HepG2 (cell line): Measurements from ENCODE around the gene AP2A2. TPM values are rescaled to one million over a fixed set of nuclear protein-coding genes. Genes with fewer than 3 reads are reported as not detected.

ENCODE experiments used
- ATAC-seq: fragments of 200-7000 bp; cut with Tn5 transposase; 3 replicates; pipeline ENCODE4 v1.9.1; 2020; ENCODE audit warnings: mild to moderate bottlenecking, moderate library complexity
- BruUV-seq: library from RNA; stranded (reverse); fragments of 400-500 nt; replicated peaks from 2 replicates; lab custom pipeline; 2021; lab: Mats Ljungman, UMichigan
- CTCF ChIA-PET: fragments of 300-600 bp; formaldehyde crosslinking; extraction: SDS; loops from one replicate; lab custom pipeline; 2021; ENCODE audit warnings: low total read pairs, inconsistent platforms, low intra/inter-chr PET ratio; lab: Yijun Ruan, JAX
- POLR2A ChIA-PET: fragments of 350-600 bp; sonication (Branson Sonifier 250); formaldehyde crosslinking; loops from one replicate; lab custom pipeline; 2020; ENCODE audit warnings: antibody characterized with exemption, inconsistent platforms; lab: Yijun Ruan, JAX
- DNase-seq: peaks from one replicate; pipeline ENCODE4 v3.0.0-alpha.2; 2015; ENCODE audit warnings: low spot score
- FAIRE-seq: peaks from 3 replicates; lab custom pipeline; 2011; peaks lifted over from hg19 to GRCh38; lab: Jason Lieb, UNC
- H2AFZ ChIP-seq: one replicate; pipeline ENCODE4 v1.6.1; 2011; ENCODE audit warnings: low read length, inconsistent platforms
- H3K27ac ChIP-seq: fragments of 300-600 bp; 3 replicates; pipeline ENCODE4 v1.8.0; 2011; ENCODE audit warnings: mixed run types, mild to moderate bottlenecking, mixed read lengths, low read length, inconsistent platforms; ENCODE audit not compliant: insufficient read depth; ENCODE audit errors: extremely low read length
- H3K27me3 ChIP-seq, 2 experiments: fragments of 200-600 bp in 1 of 2; 2 replicates in 1 of 2; 3 replicates in 1 of 2; pipeline versions ENCODE4 v1.6.0 to v1.8.0; 2011; ENCODE audit warnings: low read length in 2 of 2, mild to moderate bottlenecking in 2 of 2, moderate library complexity in 2 of 2, inconsistent platforms in 1 of 2; ENCODE audit not compliant: insufficient read depth in 2 of 2, control insufficient read depth in 1 of 2
- H3K36me3 ChIP-seq, 2 experiments: fragments of 200-600 bp in 1 of 2; replicated peaks in 1 of 2; 2 replicates in 1 of 2; 3 replicates in 1 of 2; pipeline versions ENCODE4 v1.5.1 to v1.8.0; 2011; ENCODE audit warnings: low read length in 2 of 2, inconsistent platforms in 1 of 2; ENCODE audit not compliant: insufficient read depth in 2 of 2, control insufficient read depth in 1 of 2
- H3K4me1 ChIP-seq: 2 replicates; pipeline ENCODE4 v1.5.1; 2012; ENCODE audit warnings: low read length, inconsistent platforms; ENCODE audit not compliant: insufficient read depth
- H3K4me2 ChIP-seq: 2 replicates; pipeline ENCODE4 v1.6.0; 2011; ENCODE audit warnings: low read depth, low read length, inconsistent platforms
- H3K4me3 ChIP-seq, 3 experiments: fragments of 200-600 bp in 1 of 3; sonication (generic), shearing (Covaris generic) in 1 of 3; replicated peaks in 1 of 3; 2 replicates each; pipeline ENCODE4 v1.5.1; 2011 to 2016; ENCODE audit warnings: low read length in 3 of 3, inconsistent platforms in 2 of 3, low read depth in 2 of 3, mild to moderate bottlenecking in 2 of 3, control low read depth in 1 of 3, mixed read lengths in 1 of 3; ENCODE audit not compliant: insufficient read depth in 1 of 3
- H3K79me2 ChIP-seq: one replicate; pipeline ENCODE4 v1.6.1; 2011; ENCODE audit warnings: low read length, inconsistent platforms; ENCODE audit not compliant: insufficient read depth
- H3K9ac ChIP-seq: 2 replicates; pipeline ENCODE4 v1.6.0; 2011; ENCODE audit warnings: mild to moderate bottlenecking, low read depth, low read length, inconsistent platforms; ENCODE audit not compliant: insufficient read depth
- H3K9me3 ChIP-seq: 2 replicates; pipeline ENCODE4 v1.5.1; 2012; ENCODE audit warnings: mild to moderate bottlenecking, low read length
- H4K20me1 ChIP-seq: 2 replicates; pipeline ENCODE4 v1.6.0; 2011; ENCODE audit warnings: inconsistent platforms, mild to moderate bottlenecking, low read length, moderate library complexity; ENCODE audit not compliant: insufficient read depth
- FOXC1 ChIP-seq: sonication (generic); formaldehyde crosslinking; IDR thresholded peaks from 2 replicates; pipeline ENCODE4 v1.8.0; 2022; ENCODE audit warnings: mild to moderate bottlenecking, missing genetic modification reagents, borderline replicate concordance
- HDAC6 ChIP-seq: fragments of 200-600 bp; sonication (generic); IDR thresholded peaks from 2 replicates; pipeline ENCODE4 v1.7.0; 2017; ENCODE audit warnings: mild to moderate bottlenecking, antibody characterized with exemption, low read length, low read depth
- KDM5B ChIP-seq: sonication (generic); formaldehyde crosslinking; IDR thresholded peaks from 2 replicates; pipeline ENCODE4 v1.4.0; 2020; ENCODE audit warnings: missing genetic modification reagents, mild to moderate bottlenecking, borderline replicate concordance
- MAFF ChIP-seq: IDR thresholded peaks from 2 replicates; pipeline ENCODE4 v1.6.1; 2011; ENCODE audit warnings: low read depth, low read length, improper control_type of control experiment
- MAFK ChIP-seq, 2 experiments: IDR thresholded peaks in 1 of 2; conservative IDR thresholded peaks in 1 of 2; 2 replicates each; pipeline ENCODE4 v1.6.1; 2011; ENCODE audit warnings: improper control_type of control experiment in 2 of 2, low read length in 2 of 2
- TOE1 ChIP-seq: sonication (generic); formaldehyde crosslinking; IDR thresholded peaks from 2 replicates; pipeline ENCODE4 v1.4.0; 2020; ENCODE audit warnings: mild to moderate bottlenecking, missing genetic modification reagents
- ZBTB7B ChIP-seq: sonication (generic); formaldehyde crosslinking; IDR thresholded peaks from 2 replicates; pipeline ENCODE4 v1.4.0; 2020; ENCODE audit warnings: missing genetic modification reagents
- ZFP41 ChIP-seq: sonication (generic); formaldehyde crosslinking; IDR thresholded peaks from 2 replicates; pipeline ENCODE4 v1.4.0; 2020; ENCODE audit warnings: mild to moderate bottlenecking, missing genetic modification reagents, borderline replicate concordance
- ZNF780A ChIP-seq: sonication (generic); formaldehyde crosslinking; IDR thresholded peaks from 2 replicates; pipeline ENCODE4 v1.8.0; 2022; ENCODE audit warnings: mild to moderate bottlenecking, missing genetic modification reagents, moderate library complexity
- ZNF850 ChIP-seq: sonication (generic); formaldehyde crosslinking; conservative IDR thresholded peaks from 2 replicates; pipeline ENCODE4 v1.9.0; 2021; ENCODE audit warnings: mild to moderate bottlenecking, missing genetic modification reagents
- ZNF879 ChIP-seq: sonication (generic); formaldehyde crosslinking; IDR thresholded peaks from 2 replicates; pipeline ENCODE4 v1.8.1; 2023; ENCODE audit warnings: missing genetic modification reagents
- WGBS: methylation state at CpG from one replicate; pipeline ENCODE4 v1.1.6; 2017; ENCODE audit warnings: low lambda C conversion rate; 5-methylcytosine and 5-hydroxymethylcytosine counted together
- in situ Hi-C: cut with HindIII; loops from 2 replicates; pipeline ENCODE4 v1.10.0; 2017; ENCODE audit warnings: low pct_unique_long_range_greater_than_20kb; ENCODE audit not compliant: extremely low pct_ligation_motif_present
- intact Hi-C: fragments of 100-400 bp; cut with micrococcal nuclease; formaldehyde crosslinking; loops from one replicate; pipeline ENCODE4 v1.10.0; 2022; ENCODE audit not compliant: unreplicated experiment
- polyA plus RNA-seq, 8 experiments: library from polyadenylated mRNA; depleted of rRNA in 3 of 8; stranded (reverse) in 7 of 8; unstranded in 1 of 8; fragments of >200 nt; fragmentation: Illumina TruSeq in 4 of 8; extraction: Trizol in 4 of 8; gene quantifications; 2 replicates each; pipeline versions ENCODE4 v1.2.1 to v1.2.3, GENCODE V29; 2011 to 2016; ENCODE audit warnings: low read depth in 4 of 8, missing spikeins in 1 of 8, mixed read lengths in 1 of 8; ENCODE audit not compliant: insufficient read depth in 1 of 8
- total RNA-seq, 5 experiments: library from RNA; depleted of rRNA; stranded (reverse); fragments of >200 nt; fragmentation: Illumina TruSeq; extraction: Trizol; gene quantifications; 2 replicates each; pipeline ENCODE4 v1.2.3, GENCODE V29; 2016; ENCODE audit warnings: low read depth in 1 of 5

Gene AP2A2
- total and polyA plus RNA-seq, 2 of the 13 experiments (the other 11 are each of a cell fraction or from before 2014, with no cell fraction given): 25.7 to 75.7 TPM

DNA sequence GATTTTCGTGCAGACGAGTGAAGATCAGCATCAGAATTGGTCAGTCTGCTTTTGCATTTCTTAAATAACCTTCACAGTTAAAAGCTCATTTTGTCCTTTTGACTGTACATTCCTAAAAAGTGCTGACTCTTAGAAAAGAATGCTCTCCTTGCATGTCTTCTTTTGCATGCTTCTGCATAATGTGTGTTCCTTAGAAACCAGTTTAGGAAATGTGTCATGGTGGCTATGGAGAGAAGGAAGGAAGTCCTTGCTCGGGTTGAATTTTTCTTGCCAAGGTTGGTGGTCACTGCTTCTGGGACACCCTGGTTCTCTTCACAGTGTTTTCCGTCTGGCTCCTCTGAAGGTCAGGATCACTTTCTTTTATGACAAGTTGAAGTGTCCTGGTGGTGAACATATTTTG is 6.8 kb downstream of the AP2A2 start:
- Histone ChIP-seq H4K20me1 (peaks cover 40% of the 10 kb centered on the region), H3K4me3 (no peak overlapping the region), H2AFZ (no peak overlapping the region), H3K27me3 (no peaks in the 10 kb centered on the region; a peak in 1 of 5 replicates), H3K9me3 (no peaks in the 10 kb centered on the region), H3K36me3 (peaks cover 6 to 11% of the 10 kb centered on the region in 2 experiments; a peak in 4 of 5 replicates), H3K4me1 (peaks cover 89% of the 10 kb centered on the region), H3K4me2 (no peak overlapping the region), H3K9ac (no peak overlapping the region), H3K79me2 (peaks cover 87% of the 10 kb centered on the region), H3K27ac (no peak overlapping the region)
- CTCF ChIA-PET: no interaction called here
- no peak for ATAC-seq
- no TSS peak for BruUV-seq
- in situ Hi-C loops: no loop called here
- TF ChIP-seq MAFF (peak; percentile 94), ZNF850 (CRISPR knock-in tag) (no peak), ZNF780A (CRISPR knock-in tag) (no peak), MAFK (conservative IDR thresholded peaks at IDR 0.05 in 1 of 2, IDR thresholded peaks at IDR 0.05 in 1 of 2; ENCODE audit: low read length in 2 of 2) (peak; percentile 93 to 95)
- no peak for DNase-seq
- intact Hi-C loops: no loop called here
- no peak for FAIRE-seq
- 90% methylated on average over 4 of the region's 4 CpGs for WGBS
- POLR2A ChIA-PET: no interaction called here

DNA sequence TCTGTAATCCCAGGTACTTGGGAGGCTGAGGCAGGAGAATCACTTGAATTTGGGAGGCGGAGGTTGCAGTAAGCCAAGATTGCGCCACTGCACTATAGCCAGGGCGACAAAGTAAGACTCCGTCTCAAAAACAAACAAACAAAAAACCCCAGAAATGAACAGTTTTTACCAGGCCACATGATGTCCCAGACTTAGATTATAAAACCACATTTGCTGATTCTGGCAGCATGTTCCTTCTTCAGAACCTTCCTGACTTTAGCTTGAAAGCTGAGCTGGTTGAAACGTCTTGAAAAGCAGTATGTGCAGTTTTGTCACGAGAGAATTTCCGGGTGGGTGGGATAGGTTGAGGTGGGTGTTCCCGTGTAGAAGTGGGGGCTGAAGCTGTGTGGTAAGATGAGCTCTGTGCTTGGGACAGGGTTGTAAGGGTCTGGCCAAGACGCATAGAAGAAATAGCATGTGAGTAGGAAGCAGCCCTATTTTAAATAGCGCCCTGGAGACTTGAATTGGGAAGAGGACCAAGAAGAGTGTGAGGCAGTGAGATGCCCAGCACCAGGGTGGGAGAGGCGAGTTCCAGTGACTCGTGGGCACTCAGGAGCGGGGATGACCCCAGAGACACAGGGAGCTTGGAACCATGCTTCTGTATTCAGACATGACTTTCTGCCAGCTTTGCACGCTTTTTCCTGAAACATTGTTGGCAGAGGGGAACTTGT is 7.6 kb downstream of the AP2A2 start:
- Histone ChIP-seq H3K27ac (no peak overlapping the region), H3K79me2 (peaks cover 87% of the 10 kb centered on the region), H2AFZ (no peak overlapping the region), H3K9me3 (no peaks in the 10 kb centered on the region), H3K9ac (peak overlapping the region; percentile 15; the same call in 1 of the 2 replicates), H3K27me3 (no peaks in the 10 kb centered on the region), H3K36me3 (peaks cover 4 to 12% of the 10 kb centered on the region in 2 experiments; a peak in 3 of 5 replicates), H4K20me1 (peaks cover 41% of the 10 kb centered on the region), H3K4me2 (no peak overlapping the region), H3K4me3 (no peak overlapping the region), H3K4me1 (peaks cover 89% of the 10 kb centered on the region)
- in situ Hi-C loops (no loop called here), intact Hi-C loops (no loop called here)
- BruUV-seq: no TSS peak
- CTCF ChIA-PET: no interaction called here
- ATAC-seq (no peak), DNase-seq (no peak), FAIRE-seq (no peak)
- WGBS: 89% methylated on average over 14 of the region's 14 CpGs
- POLR2A ChIA-PET: interaction anchor here (0.8 to 1.6 kb wide), 2 partner anchors 8 to 19 kb away, joined by 3 to 5 read pairs; partner anchors contain the start of gene AP2A2
- no peak for TF ChIP-seq ZBTB7B (CRISPR knock-in tag)
- TF ChIP-seq KDM5B (CRISPR knock-in tag): no peak
- no peak for TF ChIP-seq TOE1 (CRISPR knock-in tag)
- TF ChIP-seq ZFP41 (CRISPR knock-in tag): no peak
- TF ChIP-seq HDAC6: no peak
- TF ChIP-seq FOXC1: no peak
- no peak for TF ChIP-seq ZNF879
